Activated B cell treated with CpG ODN at 0.5 μM for 24 hours (primary cell): ENCODE results near the gene PPM1N. TPM values are rescaled to one million over a fixed set of nuclear protein-coding genes. Genes with fewer than 3 reads are reported as not detected.
A peak's percentile ranks its signal among the peaks of the same experiment; 100 is the strongest.

Experiments
- ATAC-seq: fragments of 200-7000 bp; cut with Tn5 transposase; one replicate; pipeline ENCODE4 v1.10.0; 2021; ENCODE audit warnings: low read depth, mild to moderate bottlenecking, moderate library complexity
- CTCF ChIA-PET: fragments of 350-600 bp; sonication (Branson Sonifier 250); formaldehyde crosslinking; loops from one replicate; lab custom pipeline; 2021; ENCODE audit warnings: antibody characterized with exemption; lab: Charles Lee
- POLR2A ChIA-PET: fragments of 350-600 bp; sonication (Branson Sonifier 250); formaldehyde crosslinking; loops from one replicate; lab custom pipeline; 2021; ENCODE audit warnings: antibody characterized with exemption; lab: Charles Lee
- DNase-seq: peaks from one replicate; pipeline ENCODE4 v3.0.0; 2022
- H3K27ac Mint-ChIP-seq: one replicate; pipeline ENCODE4 v1.8.0; 2020; ENCODE audit warnings: mixed read lengths
- H3K27me3 Mint-ChIP-seq: one replicate; pipeline ENCODE4 v1.8.0; 2021; ENCODE audit warnings: mixed read lengths
- H3K36me3 Mint-ChIP-seq: one replicate; pipeline ENCODE4 v1.8.0; 2021; ENCODE audit warnings: low read depth, mixed read lengths
- H3K4me1 Mint-ChIP-seq: one replicate; pipeline ENCODE4 v1.8.0; 2021; ENCODE audit warnings: mixed read lengths
- H3K4me3 Mint-ChIP-seq: one replicate; pipeline ENCODE4 v1.8.0; 2020; ENCODE audit warnings: mild to moderate bottlenecking, mixed read lengths
- H3K9me3 Mint-ChIP-seq: one replicate; pipeline ENCODE4 v1.8.0; 2020; ENCODE audit warnings: mixed read lengths
- CTCF ChIP-seq: fragments of 200-600 bp; IDR thresholded peaks from one replicate; pipeline ENCODE4 v1.8.0; 2022; ENCODE audit warnings: antibody characterized with exemption, mild to moderate bottlenecking
- intact Hi-C: fragments of 100-400 bp; cut with micrococcal nuclease; formaldehyde crosslinking; loops from one replicate; pipeline ENCODE4 v1.15.1; 2024
- total RNA-seq: library from RNA; stranded (reverse); gene quantifications from 2 replicates; pipeline ENCODE4 v1.2.3, GENCODE V29; 2022

Gene PPM1N
- total RNA-seq, 1 donor from 2014 or later, result 0.80 TPM

- no peaks in the 10 kb centered on the region for H3K9me3 Mint-ChIP-seq
- H3K27me3 Mint-ChIP-seq, result peaks cover 3% of the 10 kb centered on the region
- intact Hi-C loops, result loop anchor here (2.0 kb wide), 1 partner anchor 74 kb away; no protein-coding TSS in a partner anchor
- ChIA-PET POLR2A (interaction anchor here (1.5 to 1.8 kb wide), 5 partner anchors 12 to 113 kb away, joined by 3 to 21 read pairs (median 4); no protein-coding TSS in a partner anchor), CTCF (interaction anchor here (0.6 to 2.6 kb wide), 13 partner anchors 11 to 158 kb away, joined by 3 to 53 read pairs (median 8); partner anchors contain the start of genes PPP1R13L and RTN2)
- no peaks in the 10 kb centered on the region for H3K36me3 Mint-ChIP-seq
- no peak for TF ChIP-seq CTCF
- peaks cover 8% of the 10 kb centered on the region for H3K4me1 Mint-ChIP-seq
- no peak for ATAC-seq
- no peak overlapping the region for H3K4me3 Mint-ChIP-seq
- no peak overlapping the region for H3K27ac Mint-ChIP-seq
- no peak for DNase-seq
Observed at GRCh38 chr19:45484273-45484945, 13.8 kb upstream of the PPM1N start.

- Mint-ChIP-seq H3K36me3 (no peaks in the 10 kb centered on the region), H3K27ac (peak overlapping the region; percentile 74), H3K4me1 (peaks cover 8% of the 10 kb centered on the region), H3K27me3 (peaks cover 3% of the 10 kb centered on the region), H3K4me3 (peak overlapping the region; percentile 91), H3K9me3 (no peaks in the 10 kb centered on the region)
- DNase-seq (peak; percentile 96), ATAC-seq (peak; percentile 99)
- CTCF ChIA-PET, result interaction anchor here (0.7 to 2.6 kb wide), 19 partner anchors 10 to 307 kb away, joined by 3 to 53 read pairs (median 5); partner anchors contain the start of genes BLOC1S3, PPP1R13L and RTN2
- intact Hi-C loops, result loop anchor here (1.0 to 2.0 kb wide), 7 partner anchors 12 to 80 kb away; partner anchors contain the start of genes PPP1R13L and RTN2
- POLR2A ChIA-PET, result interaction anchor here (0.5 to 1.8 kb wide), 13 partner anchors 11 to 207 kb away, joined by 3 to 21 read pairs (median 4); partner anchors contain the start of genes FOSB and QPCTL
- peak; percentile 84 for TF ChIP-seq CTCF
Observed at GRCh38 chr19:45485305-45486077, 12.8 kb upstream of the PPM1N start.

GRCh38 chr19:45488708-45489107 lies 9.5 kb upstream of the PPM1N start:
- intact Hi-C loops, result no loop called here
- peaks cover 10% of the 10 kb centered on the region for H3K27me3 Mint-ChIP-seq
- ATAC-seq (no peak), DNase-seq (no peak)
- no peak overlapping the region for H3K27ac Mint-ChIP-seq
- H3K4me3 Mint-ChIP-seq, result no peak overlapping the region
- CTCF ChIA-PET, result interaction anchor here (0.9 to 1.4 kb wide), 3 partner anchors 10 to 50 kb away, joined by 3 to 6 read pairs (median 4); no protein-coding TSS in a partner anchor
- H3K4me1 Mint-ChIP-seq, result peaks cover 15% of the 10 kb centered on the region
- H3K9me3 Mint-ChIP-seq, result no peaks in the 10 kb centered on the region
- POLR2A ChIA-PET, result no interaction called here
- no peak for TF ChIP-seq CTCF
- H3K36me3 Mint-ChIP-seq, result no peaks in the 10 kb centered on the region

- Mint-ChIP-seq H3K4me1 (peaks cover 17% of the 10 kb centered on the region), H3K27ac (no peak overlapping the region), H3K4me3 (no peak overlapping the region), H3K9me3 (no peaks in the 10 kb centered on the region), H3K36me3 (no peaks in the 10 kb centered on the region), H3K27me3 (peaks cover 10% of the 10 kb centered on the region)
- DNase-seq (no peak), ATAC-seq (no peak)
- no peak for TF ChIP-seq CTCF
- intact Hi-C loops, result no loop called here
- CTCF ChIA-PET, result interaction anchor here (0.9 to 1.4 kb wide), 2 partner anchors 11 to 50 kb away, joined by 3 to 6 read pairs; no protein-coding TSS in a partner anchor
- POLR2A ChIA-PET, result no interaction called here
Observed at GRCh38 chr19:45489216-45489855, 8.9 kb upstream of the PPM1N start.
